Gastroesophageal sphincter (tissue), 4 donors: Measurements from ENCODE around the gene CCDC88C. TPM values are rescaled to one million over a fixed set of nuclear protein-coding genes. Genes with fewer than 3 reads are reported as not detected.
A peak's percentile ranks its signal among the peaks of the same experiment; 100 is the strongest.

Experiments
- ATAC-seq: fragments of 150-250 bp; one replicate; pipeline ENCODE4 v1.9.1; 2016; ENCODE audit warnings: mild to moderate bottlenecking, moderate library complexity
- H3K27ac ChIP-seq, 4 donors: fragments of 200-600 bp; sonication (generic) in 3 of 4; 1 replicate in 3 of 4; 2 replicates in 1 of 4; pipeline ENCODE4 v1.5.1; 2016 to 2019
- H3K27me3 ChIP-seq: fragments of 200-600 bp; sonication (generic); one replicate; pipeline ENCODE4 v1.5.1; 2019
- H3K36me3 ChIP-seq, 2 donors: fragments of 200-600 bp; sonication (generic); one replicate each; pipeline ENCODE4 v1.5.1; 2019; ENCODE audit warnings: control low read depth in 1 of 2
- H3K4me1 ChIP-seq, 3 donors: fragments of 200-600 bp; sonication (generic); 1 replicate in 2 of 3; 2 replicates in 1 of 3; pipeline ENCODE4 v1.5.1; 2016 to 2019; ENCODE audit warnings: control low read depth in 2 of 3
- H3K4me3 ChIP-seq, 2 donors: fragments of 200-600 bp; sonication (generic); one replicate each; pipeline ENCODE4 v1.5.1; 2019; ENCODE audit warnings: mild to moderate bottlenecking in 1 of 2, moderate library complexity in 1 of 2
- H3K9me3 ChIP-seq, 3 donors: fragments of 200-600 bp; sonication (generic); one replicate each; pipeline ENCODE4 v1.5.1; 2017 to 2019; ENCODE audit warnings: control low read depth in 2 of 3
- CTCF ChIP-seq, 4 experiments: fragments of 200-600 bp in 2 of 4; fragments of 450-650 bp in 2 of 4; sonication (generic) in 1 of 4; IDR thresholded peaks; one replicate each; pipeline ENCODE4 v1.5.1; 2017 to 2019; ENCODE audit warnings: antibody characterized with exemption in 4 of 4, mild to moderate bottlenecking in 2 of 4, moderate library complexity in 2 of 4
- EP300 ChIP-seq: sonication (generic); formaldehyde crosslinking; IDR thresholded peaks from one replicate; pipeline ENCODE4 v1.6.1; 2017; ENCODE audit warnings: antibody characterized with exemption, mild to moderate bottlenecking
- POLR2A ChIP-seq, 2 donors: fragments of 450-650 bp; IDR thresholded peaks; one replicate each; pipeline ENCODE4 v1.6.1; 2017; ENCODE audit warnings: antibody characterized with exemption in 2 of 2, mild to moderate bottlenecking in 2 of 2, moderate library complexity in 1 of 2
- POLR2AphosphoS5 ChIP-seq: sonication (generic); formaldehyde crosslinking; IDR thresholded peaks from one replicate; pipeline ENCODE4 v1.6.1; 2017; ENCODE audit warnings: antibody characterized with exemption
- WGBS, 2 donors: methylation state at CpG; one replicate each; pipeline ENCODE4 v1.1.5; 2018; ENCODE audit warnings: low coverage in 1 of 2; 5-methylcytosine and 5-hydroxymethylcytosine counted together
- total RNA-seq, 4 donors: library from RNA; depleted of rRNA; stranded (reverse); fragments of >200 nt; gene quantifications; one replicate each; pipeline ENCODE4 v1.1.0, GENCODE V29; 2016

Gene CCDC88C
- total RNA-seq, 4 donors from 2014 or later, result 2.0 to 10.1 (median 4.9) TPM

GRCh38 chr14:91424813-91425530 is 7.4 kb upstream of the CCDC88C start:
- Histone ChIP-seq H3K27ac (no peak overlapping the region), H3K9me3 (no peaks in the 10 kb centered on the region), H3K4me3 (no peak overlapping the region), H3K27me3 (no peaks in the 10 kb centered on the region), H3K4me1 (no peaks in the 10 kb centered on the region), H3K36me3 (no peaks in the 10 kb centered on the region)
- ATAC-seq, result no peak
- TF ChIP-seq CTCF (IDR thresholded peaks at IDR 0.05), result no peak
- TF ChIP-seq POLR2AphosphoS5, result no peak
- no peak for TF ChIP-seq POLR2A (IDR thresholded peaks at IDR 0.05)
- no peak for TF ChIP-seq EP300
- WGBS, 2 donors, result 51 to 86% methylated on average over 7 to 9 of the region's 9 CpGs

GRCh38 chr14:91420686-91421085 is 3.1 kb upstream of the CCDC88C start:
- 80% methylated on average over 1 of the region's 2 CpGs; no CpG with 5 or more reads in 1 of the 2 donors for WGBS, 2 donors
- Histone ChIP-seq H3K36me3 (no peaks in the 10 kb centered on the region), H3K9me3 (no peaks in the 10 kb centered on the region), H3K4me1 (peaks cover 0 to 23% (median 13%) of the 10 kb centered on the region in 3 donors), H3K4me3 (no peak overlapping the region), H3K27ac (no peak overlapping the region), H3K27me3 (peaks cover 23% of the 10 kb centered on the region)
- TF ChIP-seq POLR2A (IDR thresholded peaks at IDR 0.05), result no peak
- no peak for ATAC-seq

- WGBS, 2 donors, result 38 to 49% methylated on average over 3 of the region's 3 CpGs
- H3K27me3 ChIP-seq, result peaks cover 23% of the 10 kb centered on the region
- no peaks in the 10 kb centered on the region for H3K36me3 ChIP-seq
- H3K27ac ChIP-seq, result no peak overlapping the region
- H3K4me3 ChIP-seq, result no peak overlapping the region
- H3K9me3 ChIP-seq, result no peaks in the 10 kb centered on the region
- peaks cover 0 to 23% (median 13%) of the 10 kb centered on the region in 3 donors for H3K4me1 ChIP-seq
- TF ChIP-seq POLR2A (IDR thresholded peaks at IDR 0.05) (no peak), EP300 (no peak), CTCF (IDR thresholded peaks at IDR 0.05) (no peak), POLR2AphosphoS5 (no peak)
- no peak for ATAC-seq
Measured at GRCh38 chr14:91419451-91419850, 1.8 kb upstream of the CCDC88C start.

- Histone ChIP-seq H3K27me3 (peaks cover 23% of the 10 kb centered on the region), H3K27ac (no peak overlapping the region), H3K4me3 (peak overlapping the region in 1 of 2 donors; percentile 63), H3K36me3 (no peaks in the 10 kb centered on the region), H3K9me3 (no peaks in the 10 kb centered on the region), H3K4me1 (peaks cover 0 to 23% (median 13%) of the 10 kb centered on the region in 3 donors)
- no peak for TF ChIP-seq POLR2AphosphoS5
- TF ChIP-seq EP300, result no peak
- no peak for TF ChIP-seq CTCF (IDR thresholded peaks at IDR 0.05)
- TF ChIP-seq POLR2A (IDR thresholded peaks at IDR 0.05), result no peak
- no peak for ATAC-seq
- 52 to 55% methylated on average over 7 to 12 of the region's 12 CpGs for WGBS, 2 donors
Measured at GRCh38 chr14:91419044-91419397, 1.4 kb upstream of the CCDC88C start.

GRCh38 chr14:91418387-91419043 is 895 bp upstream of the CCDC88C start:
- ATAC-seq, result peak; percentile 51
- peak overlapping the region; percentile 20 to 63 for H3K4me3 ChIP-seq
- H3K27ac ChIP-seq, result peak overlapping the region in 3 of 4 donors; percentile 29 to 49 (median 49)
- H3K27me3 ChIP-seq, result peaks cover 23% of the 10 kb centered on the region
- WGBS, 2 donors, result 0% methylated on average over 3 of the region's 42 CpGs; no CpG with 5 or more reads in 1 of the 2 donors
- TF ChIP-seq POLR2A (IDR thresholded peaks at IDR 0.05) (no peak), POLR2AphosphoS5 (no peak), CTCF (IDR thresholded peaks at IDR 0.05) (peak; percentile 95 to 98 (median 96)), EP300 (no peak)
- no peaks in the 10 kb centered on the region for H3K36me3 ChIP-seq
- peaks cover 0 to 23% (median 13%) of the 10 kb centered on the region in 3 donors for H3K4me1 ChIP-seq
- no peaks in the 10 kb centered on the region for H3K9me3 ChIP-seq
